Measurements from ENCODE around the gene EZH1.

Gene EZH1

DNA sequence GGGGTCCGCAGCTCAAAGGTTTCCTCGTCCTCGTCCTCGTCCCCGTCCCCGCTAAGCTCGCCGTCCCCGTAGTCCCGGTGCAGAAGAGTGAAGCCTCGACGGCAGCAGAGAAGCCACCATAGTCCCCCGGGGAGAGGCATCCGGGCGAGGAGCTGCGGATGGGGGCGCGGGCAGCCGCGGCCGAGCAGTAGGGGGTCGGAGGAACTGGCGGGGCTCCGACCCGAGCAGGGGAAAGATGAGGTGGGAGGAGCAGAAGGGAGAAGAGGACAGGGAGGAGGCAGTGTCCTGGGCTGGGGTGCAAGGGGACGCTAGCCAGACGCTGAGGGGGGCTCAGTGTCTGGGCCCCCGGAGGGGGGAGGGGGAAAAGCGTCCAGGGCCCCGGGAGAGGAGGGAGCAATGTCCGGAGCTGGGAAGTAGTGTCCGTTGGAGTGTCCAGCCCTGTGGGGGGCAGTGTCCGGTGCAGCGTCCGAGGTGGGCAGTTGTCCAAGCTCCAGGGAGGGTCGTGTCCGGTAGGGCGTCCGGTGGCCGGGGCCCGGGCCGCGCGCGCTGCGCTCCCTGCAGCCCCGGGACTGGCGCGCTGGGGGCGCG is 68.3 kb downstream of the EZH1 start, which contains the start of gene PLEKHH3:
Gene PLEKHH3 (minus strand): TSS at position 571 of the 588 bp plus-strand sequence. CDS start 431 bp downstream, at position 140.
- peak; percentile 9; the same call in 1 of the 2 replicates for TF ChIP-seq SIN3A (IDR thresholded peaks at IDR 0.05; ENCODE audit: borderline replicate concordance, insufficient read depth, low read length)
- TF ChIP-seq POLR2AphosphoS5 (IDR thresholded peaks at IDR 0.05; ENCODE audit: low read depth, low read length): peak; percentile 68
- TF ChIP-seq TAF1 (IDR thresholded peaks at IDR 0.05; ENCODE audit: borderline replicate concordance, insufficient read depth, low read length): peak; percentile 72; the same call in 1 of the 2 replicates
- TF ChIP-seq, protein P1, sequence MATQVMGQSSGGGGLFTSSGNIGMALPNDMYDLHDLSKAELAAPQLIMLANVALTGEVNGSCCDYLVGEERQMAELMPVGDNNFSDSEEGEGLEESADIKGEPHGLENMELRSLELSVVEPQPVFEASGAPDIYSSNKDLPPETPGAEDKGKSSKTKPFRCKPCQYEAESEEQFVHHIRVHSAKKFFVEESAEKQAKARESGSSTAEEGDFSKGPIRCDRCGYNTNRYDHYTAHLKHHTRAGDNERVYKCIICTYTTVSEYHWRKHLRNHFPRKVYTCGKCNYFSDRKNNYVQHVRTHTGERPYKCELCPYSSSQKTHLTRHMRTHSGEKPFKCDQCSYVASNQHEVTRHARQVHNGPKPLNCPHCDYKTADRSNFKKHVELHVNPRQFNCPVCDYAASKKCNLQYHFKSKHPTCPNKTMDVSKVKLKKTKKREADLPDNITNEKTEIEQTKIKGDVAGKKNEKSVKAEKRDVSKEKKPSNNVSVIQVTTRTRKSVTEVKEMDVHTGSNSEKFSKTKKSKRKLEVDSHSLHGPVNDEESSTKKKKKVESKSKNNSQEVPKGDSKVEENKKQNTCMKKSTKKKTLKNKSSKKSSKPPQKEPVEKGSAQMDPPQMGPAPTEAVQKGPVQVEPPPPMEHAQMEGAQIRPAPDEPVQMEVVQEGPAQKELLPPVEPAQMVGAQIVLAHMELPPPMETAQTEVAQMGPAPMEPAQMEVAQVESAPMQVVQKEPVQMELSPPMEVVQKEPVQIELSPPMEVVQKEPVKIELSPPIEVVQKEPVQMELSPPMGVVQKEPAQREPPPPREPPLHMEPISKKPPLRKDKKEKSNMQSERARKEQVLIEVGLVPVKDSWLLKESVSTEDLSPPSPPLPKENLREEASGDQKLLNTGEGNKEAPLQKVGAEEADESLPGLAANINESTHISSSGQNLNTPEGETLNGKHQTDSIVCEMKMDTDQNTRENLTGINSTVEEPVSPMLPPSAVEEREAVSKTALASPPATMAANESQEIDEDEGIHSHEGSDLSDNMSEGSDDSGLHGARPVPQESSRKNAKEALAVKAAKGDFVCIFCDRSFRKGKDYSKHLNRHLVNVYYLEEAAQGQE (IDR thresholded peaks at IDR 0.05; ENCODE audit: insufficient read depth in 1 of 2, low read depth in 2 of 2, low read length in 2 of 2): peak; percentile 25 to 41; a peak in 1 of 4 replicates
- no peak for TF ChIP-seq FOXP2 (optimal IDR thresholded peaks at IDR 0.05; ENCODE audit: borderline replicate concordance, extremely low read depth, extremely low read length, insufficient read depth)

DNA sequence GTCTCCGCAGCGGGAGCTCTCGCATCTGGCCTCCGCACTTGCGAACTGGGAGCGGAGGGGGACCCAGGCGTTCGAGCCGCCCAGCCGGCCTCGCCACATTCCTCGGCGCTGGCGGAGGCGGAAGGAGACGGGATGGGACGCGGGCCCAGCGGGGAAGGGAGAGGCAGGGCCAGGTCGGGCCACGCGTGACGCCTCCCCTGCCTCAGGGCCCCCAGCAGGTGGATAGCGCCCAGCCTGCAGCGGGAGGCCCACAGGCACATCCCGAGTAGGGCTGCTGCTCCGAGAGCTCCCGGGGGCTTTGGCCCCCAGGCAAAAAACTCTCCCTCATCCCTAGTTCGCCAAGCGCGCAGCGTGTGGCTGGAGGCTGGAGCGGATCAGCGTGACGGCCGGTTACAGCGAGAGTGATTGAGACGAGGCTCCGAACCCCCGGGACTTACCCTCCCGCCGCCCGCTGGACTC is 68.8 kb downstream of the EZH1 start:
- TF ChIP-seq FOXP2 (optimal IDR thresholded peaks at IDR 0.05; ENCODE audit: borderline replicate concordance, extremely low read depth, extremely low read length, insufficient read depth) (no peak), POLR2AphosphoS5 (IDR thresholded peaks at IDR 0.05; ENCODE audit: low read depth, low read length) (no peak), SIN3A (IDR thresholded peaks at IDR 0.05; ENCODE audit: borderline replicate concordance, insufficient read depth, low read length) (no peak), TAF1 (IDR thresholded peaks at IDR 0.05; ENCODE audit: borderline replicate concordance, insufficient read depth, low read length) (0 out of 2 replicates have a peak, but pooled peaks have one; percentile 28)
- TF ChIP-seq, protein P1 (IDR thresholded peaks at IDR 0.05; ENCODE audit: insufficient read depth in 1 of 2, low read depth in 2 of 2, low read length in 2 of 2): peak; percentile 71 to 83; a peak in 3 of 4 replicates

DNA sequence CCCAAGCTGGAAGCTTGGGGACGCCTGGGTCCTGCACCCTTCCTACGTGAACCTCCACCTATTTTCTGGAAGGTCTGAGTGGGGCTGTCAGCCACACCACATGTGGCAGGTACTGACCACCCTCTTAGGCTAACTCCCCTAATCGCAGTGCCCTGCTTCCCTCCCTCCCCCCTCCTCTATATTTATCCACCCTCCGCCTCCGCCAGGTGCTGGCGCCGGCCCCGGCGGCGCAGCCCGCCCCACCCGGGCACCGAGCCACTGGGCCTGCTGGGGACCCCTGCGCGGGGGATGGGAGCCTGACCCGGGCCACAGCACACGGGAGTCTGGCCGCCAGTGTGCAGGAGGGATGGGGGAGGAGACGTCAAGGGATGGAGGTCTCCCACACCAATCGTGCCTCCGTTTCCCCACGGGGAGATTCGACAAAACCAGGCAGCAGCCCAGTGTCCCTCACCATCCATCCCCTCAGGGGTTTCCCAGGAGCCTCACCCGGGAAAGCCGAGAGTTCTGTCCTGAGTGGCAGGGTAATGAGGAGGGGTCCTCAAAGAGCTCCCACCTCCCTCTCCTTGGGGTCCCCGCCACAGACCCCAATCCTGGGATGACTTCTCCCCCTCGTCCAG is 69.4 kb downstream of the EZH1 start:
- TF ChIP-seq POLR2AphosphoS5 (IDR thresholded peaks at IDR 0.05; ENCODE audit: low read depth, low read length): no peak
- TF ChIP-seq FOXP2 (optimal IDR thresholded peaks at IDR 0.05; ENCODE audit: borderline replicate concordance, extremely low read depth, extremely low read length, insufficient read depth): no peak
- TF ChIP-seq, protein P1 (IDR thresholded peaks at IDR 0.05; ENCODE audit: insufficient read depth in 1 of 2, low read depth in 2 of 2, low read length in 2 of 2): peak in 1 of 2 experiments; percentile 35; a peak in 1 of 4 replicates
- no peak for TF ChIP-seq SIN3A (IDR thresholded peaks at IDR 0.05; ENCODE audit: borderline replicate concordance, insufficient read depth, low read length)

DNA sequence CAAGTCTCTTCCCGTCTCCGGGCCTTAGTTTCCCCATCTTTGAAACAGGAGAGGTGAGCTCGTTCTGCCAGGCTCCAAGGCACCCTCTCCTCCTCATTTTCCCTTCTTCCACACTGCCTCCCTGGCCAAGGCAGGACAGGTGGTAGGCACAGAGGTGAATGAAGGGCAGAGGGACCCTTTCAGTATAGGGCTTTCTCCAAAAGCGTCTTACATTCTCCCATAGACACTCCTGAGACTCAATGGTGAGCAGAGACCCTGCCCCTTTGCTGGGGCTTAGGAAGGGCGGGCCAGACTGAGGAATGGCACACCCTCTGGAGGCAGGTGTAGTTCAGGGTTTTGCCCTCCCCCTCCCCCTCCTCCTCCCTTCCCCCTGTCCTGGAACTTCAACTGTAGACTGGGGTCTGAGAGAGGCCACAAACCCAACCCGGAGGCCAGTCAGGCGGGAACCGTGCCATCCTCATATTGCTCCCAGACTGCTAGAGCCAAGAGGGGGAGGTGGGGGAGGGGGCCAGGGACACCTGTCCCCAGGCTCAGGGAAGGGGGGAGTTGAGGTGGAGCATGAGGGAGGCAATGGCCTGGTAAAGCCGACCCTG is 70.0 kb downstream of the EZH1 start:
- TF ChIP-seq, protein P1 (IDR thresholded peaks at IDR 0.05; ENCODE audit: insufficient read depth in 1 of 2, low read depth in 2 of 2, low read length in 2 of 2): no peak
- TF ChIP-seq TAF1 (IDR thresholded peaks at IDR 0.05; ENCODE audit: borderline replicate concordance, insufficient read depth, low read length): no peak
